Ramos (cell line): ENCODE data around the gene MRPL11.

Experiments
- in situ Hi-C: fragments of 300-500 bp; cut with MboI; formaldehyde crosslinking; loops from one replicate; pipeline ENCODE4 v1.14.3; 2022; ENCODE audit warnings: low sequenced_read_pairs; ENCODE audit not compliant: unreplicated experiment

MRPL11 gene

DNA sequence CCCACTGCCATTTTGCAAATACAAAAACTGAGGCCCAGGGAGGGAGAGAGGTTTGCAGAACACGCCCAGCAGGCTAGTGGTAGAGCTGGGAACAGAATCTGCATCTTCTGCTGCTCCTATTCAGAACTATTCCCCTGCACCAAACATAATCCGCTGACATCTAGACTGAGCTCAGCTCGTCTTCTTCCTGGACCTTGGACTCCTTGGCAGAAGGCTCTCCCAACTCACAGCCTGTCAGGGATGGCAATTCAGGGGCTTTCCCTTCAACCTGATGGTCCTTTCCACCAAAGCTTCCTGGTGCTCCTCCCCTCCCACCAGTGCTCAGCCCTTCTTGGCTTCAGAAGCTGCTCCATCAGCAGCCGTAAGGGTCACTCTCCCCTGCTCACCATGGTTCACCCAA, 27.3 kb downstream of the MRPL11 start:
- in situ Hi-C loops, result no loop called here

DNA sequence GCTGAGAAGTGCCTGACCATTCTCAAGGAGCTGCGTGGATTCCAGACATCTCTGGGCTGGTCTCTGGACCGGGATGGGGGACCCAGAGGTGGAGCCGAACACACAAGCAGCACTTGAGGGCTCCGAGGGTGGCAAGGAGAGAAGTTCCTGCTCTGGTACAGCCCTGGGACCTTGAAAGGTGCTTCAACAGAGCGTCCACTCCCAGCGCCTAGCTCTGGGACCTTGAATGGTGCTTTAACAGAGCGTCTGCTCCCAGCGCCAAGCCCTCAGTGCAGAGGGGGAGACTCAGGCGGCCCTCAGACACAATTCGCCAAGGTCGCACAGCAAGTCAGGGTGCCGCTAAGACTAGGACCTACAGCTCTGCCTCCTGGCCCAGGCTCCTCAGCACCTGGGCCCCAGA, 28.5 kb downstream of the MRPL11 start:
- in situ Hi-C loops, result no loop called here

GRCh38 chr11:66409226-66409625, 29.4 kb downstream of the MRPL11 start:
- in situ Hi-C loops, result loop anchor here (5.0 to 10.0 kb wide), 3 partner anchors 68 to 476 kb away; no protein-coding TSS in a partner anchor

- in situ Hi-C loops, result loop anchor here (5.0 to 10.0 kb wide), 3 partner anchors 69 to 476 kb away; no protein-coding TSS in a partner anchor
These were observed 30.0 kb downstream of the MRPL11 start for GRCh38 chr11:66408488-66409214.

DNA sequence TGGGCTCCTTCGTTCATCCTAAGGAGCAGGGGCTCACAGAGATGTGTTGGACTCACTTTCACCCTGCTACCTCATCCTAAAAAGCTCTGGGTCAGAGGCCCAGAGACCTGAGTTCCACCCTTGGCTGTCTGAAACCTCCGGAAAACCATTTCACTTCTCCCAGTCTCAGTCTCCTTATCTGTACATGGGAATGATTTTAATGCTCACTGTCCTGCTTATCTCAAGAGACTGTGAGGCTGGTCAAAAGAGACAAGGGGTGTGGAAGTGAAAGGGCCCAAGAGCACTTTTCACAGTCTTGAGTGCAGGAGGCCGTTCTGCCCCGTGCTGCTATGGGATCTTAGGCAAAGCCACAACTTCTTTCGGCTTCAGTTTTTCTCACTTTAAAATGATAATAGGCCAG, 31.0 kb downstream of the MRPL11 start:
- in situ Hi-C loops, result loop anchor here (5.0 to 10.0 kb wide), 3 partner anchors 70 to 477 kb away; no protein-coding TSS in a partner anchor

DNA sequence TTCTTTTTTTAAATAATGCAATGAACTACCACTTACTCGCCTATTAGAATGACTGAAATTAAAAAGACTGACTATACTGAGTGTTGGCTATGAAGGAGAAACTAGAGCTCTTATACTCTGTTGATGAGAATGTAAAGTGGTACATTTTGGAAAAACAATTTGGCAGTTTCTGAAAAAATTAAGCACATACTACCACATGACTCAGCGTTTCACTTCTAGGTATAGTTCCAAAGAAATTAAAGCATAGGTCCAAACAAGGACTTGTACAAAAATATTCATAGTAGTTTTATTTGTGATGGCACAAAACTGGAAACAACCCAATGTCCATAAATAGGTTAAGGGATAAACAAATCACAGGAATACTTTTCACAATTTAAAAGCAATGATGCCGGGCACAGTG, 44.7 kb downstream of the MRPL11 start:
- in situ Hi-C loops, result no loop called here

DNA sequence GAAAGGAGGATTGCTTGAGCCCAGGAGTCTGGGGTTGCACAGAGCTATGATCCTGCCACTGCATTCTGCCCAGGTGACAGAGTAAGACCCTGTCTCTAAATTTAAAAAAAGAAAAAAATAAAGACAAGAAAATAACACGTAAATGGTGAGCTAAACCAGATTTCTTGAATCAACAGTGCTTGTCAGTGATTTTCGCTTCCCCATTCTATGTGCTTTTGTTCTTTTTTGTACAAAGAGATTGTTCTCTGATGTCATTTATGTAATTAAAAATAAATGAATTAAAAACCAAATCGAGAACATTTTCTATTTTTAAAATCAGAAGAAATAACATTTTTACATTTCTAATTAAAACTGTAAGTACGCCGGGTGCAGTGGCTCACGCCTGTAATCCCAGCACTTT, 47.3 kb downstream of the MRPL11 start:
- in situ Hi-C loops, result no loop called here

DNA sequence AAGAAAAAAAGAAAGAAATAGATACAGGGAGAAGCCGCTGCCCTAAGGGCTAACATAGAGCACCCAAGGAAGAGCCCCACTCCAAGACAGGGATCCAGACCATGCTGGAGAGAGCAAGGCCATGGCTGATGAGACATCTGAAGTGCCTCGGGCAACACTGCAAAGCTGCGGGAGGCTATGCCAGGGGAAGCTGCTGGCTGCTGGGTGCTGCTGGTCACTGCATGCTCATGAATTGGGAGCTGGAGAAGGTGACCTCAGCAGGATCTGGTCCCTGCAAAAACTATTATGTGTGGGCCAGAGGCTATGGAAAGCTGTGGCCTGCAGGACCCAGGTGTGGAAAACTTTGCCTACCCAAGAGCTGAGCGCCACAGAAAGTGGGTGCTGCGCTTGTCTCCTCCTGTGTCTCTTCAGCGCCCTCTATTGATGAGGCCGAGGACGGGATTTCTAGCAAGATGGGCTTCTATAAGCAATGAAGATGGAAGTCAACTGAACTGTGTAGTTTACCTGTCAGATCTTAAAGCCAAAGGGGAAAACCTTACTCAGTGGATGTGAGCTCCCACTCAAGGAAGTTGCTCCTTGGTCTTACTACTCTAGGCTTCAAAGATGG, 49.8 kb downstream of the MRPL11 start:
- in situ Hi-C loops, result no loop called here

GRCh38 chr11:66386171-66387069, 52.2 kb downstream of the MRPL11 start:
- in situ Hi-C loops, result no loop called here
